ENCODE results near the gene IFITM2. TPM values are rescaled to one million over a fixed set of nuclear protein-coding genes. Genes with fewer than 3 reads are reported as not detected.
"Not testable (repeated sequence)": the region's sequence is repeated elsewhere in the genome, so short reads cannot be mapped to it uniquely, and the experiment has no call there.

Gene IFITM2
- polyA plus RNA-seq, 1 donor = 51.7 TPM

DNA sequence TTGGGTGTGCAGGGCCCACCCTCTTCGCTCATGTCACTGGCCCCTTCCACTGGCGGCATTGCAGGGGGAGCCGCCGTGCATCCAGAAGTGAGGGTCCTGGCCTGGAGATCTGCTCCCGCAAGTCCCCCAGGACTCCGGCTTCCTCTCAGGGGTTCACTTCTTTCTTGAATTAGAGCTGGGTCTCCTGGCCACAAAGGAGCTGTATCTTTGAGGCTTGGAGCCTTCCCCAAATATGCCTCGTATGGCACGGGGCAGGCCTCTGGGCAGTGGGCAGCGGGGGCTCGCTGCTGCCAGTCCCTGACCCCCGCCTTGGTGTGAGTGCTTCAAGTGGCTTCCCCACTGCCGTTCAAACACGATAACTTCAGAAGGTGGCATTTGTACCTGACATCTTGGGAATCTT, 20.4 kb downstream of the IFITM2 start:
- H3K27ac ChIP-seq (ENCODE audit: low read length) = no peak overlapping the region
- H3K4me1 ChIP-seq (ENCODE audit: control insufficient read depth, insufficient read depth, low read length) = peaks cover 28% of the 10 kb centered on the region
- no CpG with 5 or more reads among the region's 13 CpGs for WGBS (ENCODE audit: insufficient coverage, low lambda C conversion rate)
- no peak for DNase-seq
- H3K36me3 ChIP-seq (ENCODE audit: control insufficient read depth, insufficient read depth, low read length) = no peaks in the 10 kb centered on the region
- no peaks in the 10 kb centered on the region for H3K9me3 ChIP-seq (ENCODE audit: control insufficient read depth, low read depth, low read length)
- no peaks in the 10 kb centered on the region for H3K27me3 ChIP-seq (ENCODE audit: control insufficient read depth, insufficient read depth, low read length)
- H3K4me3 ChIP-seq (ENCODE audit: low read length) = no peak overlapping the region

DNA sequence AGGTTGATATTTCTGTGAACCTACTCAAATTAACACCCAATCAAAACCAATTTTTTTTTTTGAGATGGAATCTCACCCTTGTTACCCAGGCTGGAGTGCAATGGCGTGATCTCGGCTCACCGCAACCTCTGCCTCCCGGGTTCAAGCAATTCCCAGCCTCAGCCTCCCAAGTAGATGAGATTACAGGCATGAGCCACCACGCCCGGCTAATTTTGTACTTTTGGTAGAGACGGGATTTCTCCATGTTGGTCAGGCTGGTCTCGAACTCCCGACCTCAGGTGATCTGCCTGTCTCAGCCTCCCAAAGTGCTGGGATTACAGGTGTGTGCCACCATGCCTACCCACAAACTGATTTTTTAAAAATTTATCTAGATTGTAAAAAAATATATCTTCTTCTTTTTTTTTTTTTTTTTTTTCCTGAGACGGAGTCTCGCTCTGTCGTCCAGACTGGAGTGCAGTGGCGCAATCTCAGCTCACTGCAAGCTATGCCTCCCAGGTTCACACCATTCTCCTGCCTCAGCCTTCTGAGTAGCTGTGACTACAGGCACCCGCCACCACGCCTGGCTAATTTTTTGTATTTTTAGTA, 21.0 kb downstream of the IFITM2 start:
- H3K4me3 ChIP-seq (ENCODE audit: low read length); H3K9me3 ChIP-seq (ENCODE audit: control insufficient read depth, low read depth, low read length); H3K36me3 ChIP-seq (ENCODE audit: control insufficient read depth, insufficient read depth, low read length); H3K27ac ChIP-seq (ENCODE audit: low read length); DNase-seq; H3K27me3 ChIP-seq (ENCODE audit: control insufficient read depth, insufficient read depth, low read length): not testable (repeated sequence)
- peaks cover 28% of the 10 kb centered on the region for H3K4me1 ChIP-seq (ENCODE audit: control insufficient read depth, insufficient read depth, low read length)
- no CpG with 5 or more reads among the region's 15 CpGs for WGBS (ENCODE audit: insufficient coverage, low lambda C conversion rate)

DNA sequence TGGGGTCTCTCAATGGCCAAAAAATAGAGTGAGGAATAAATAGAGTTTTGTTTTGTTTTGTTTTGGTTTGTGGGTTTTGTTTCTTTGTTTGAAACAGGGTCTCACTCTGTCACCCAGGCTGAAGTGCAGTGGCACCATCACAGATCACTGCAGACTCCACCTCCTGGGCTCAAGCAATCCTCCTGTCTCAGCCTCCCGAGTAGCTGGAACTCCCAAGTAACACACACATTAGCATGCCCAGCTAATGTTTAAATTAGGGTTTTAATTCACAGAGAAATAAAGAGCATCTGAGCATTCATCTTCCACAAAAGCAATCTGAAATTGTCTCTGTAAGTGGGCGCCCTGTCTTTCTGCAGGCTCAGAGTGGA, 22.3 kb downstream of the IFITM2 start:
- Histone ChIP-seq H3K27ac (ENCODE audit: low read length) (no peak overlapping the region), H3K36me3 (ENCODE audit: control insufficient read depth, insufficient read depth, low read length) (no peaks in the 10 kb centered on the region)
- no peak for DNase-seq

DNA sequence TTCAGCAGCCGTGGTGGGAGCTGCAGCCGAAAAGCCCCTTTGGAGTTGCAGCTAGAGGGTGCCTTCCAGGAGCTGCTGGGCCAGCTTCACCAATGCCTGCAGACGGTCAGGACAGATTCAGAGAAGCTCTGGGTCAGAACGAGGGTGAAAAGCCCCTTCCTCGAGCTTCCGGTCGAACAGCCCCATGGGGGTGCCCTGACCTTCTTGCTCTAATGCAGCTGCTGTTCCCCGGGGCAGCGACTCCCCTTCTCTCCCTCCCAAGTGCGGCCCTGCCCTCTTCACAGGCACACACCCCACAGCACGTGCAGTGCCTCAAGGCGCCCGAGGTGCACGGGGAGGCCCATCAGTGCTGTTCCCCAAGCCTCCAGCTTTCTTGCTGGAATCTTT, 22.7 kb downstream of the IFITM2 start:
- DNase-seq = no peak
- no CpG with 5 or more reads among the region's 14 CpGs for WGBS (ENCODE audit: insufficient coverage, low lambda C conversion rate)

More for the DNA sequence above, 22.3 kb downstream of the IFITM2 start:
- H3K4me1 ChIP-seq (ENCODE audit: control insufficient read depth, insufficient read depth, low read length) = peaks cover 28% of the 10 kb centered on the region
- no peaks in the 10 kb centered on the region for H3K9me3 ChIP-seq (ENCODE audit: control insufficient read depth, low read depth, low read length)
- no peaks in the 10 kb centered on the region for H3K27me3 ChIP-seq (ENCODE audit: control insufficient read depth, insufficient read depth, low read length)
- WGBS (ENCODE audit: insufficient coverage, low lambda C conversion rate) = no CpG with 5 or more reads among the region's 2 CpGs
- H3K4me3 ChIP-seq (ENCODE audit: low read length) = no peak overlapping the region

DNA sequence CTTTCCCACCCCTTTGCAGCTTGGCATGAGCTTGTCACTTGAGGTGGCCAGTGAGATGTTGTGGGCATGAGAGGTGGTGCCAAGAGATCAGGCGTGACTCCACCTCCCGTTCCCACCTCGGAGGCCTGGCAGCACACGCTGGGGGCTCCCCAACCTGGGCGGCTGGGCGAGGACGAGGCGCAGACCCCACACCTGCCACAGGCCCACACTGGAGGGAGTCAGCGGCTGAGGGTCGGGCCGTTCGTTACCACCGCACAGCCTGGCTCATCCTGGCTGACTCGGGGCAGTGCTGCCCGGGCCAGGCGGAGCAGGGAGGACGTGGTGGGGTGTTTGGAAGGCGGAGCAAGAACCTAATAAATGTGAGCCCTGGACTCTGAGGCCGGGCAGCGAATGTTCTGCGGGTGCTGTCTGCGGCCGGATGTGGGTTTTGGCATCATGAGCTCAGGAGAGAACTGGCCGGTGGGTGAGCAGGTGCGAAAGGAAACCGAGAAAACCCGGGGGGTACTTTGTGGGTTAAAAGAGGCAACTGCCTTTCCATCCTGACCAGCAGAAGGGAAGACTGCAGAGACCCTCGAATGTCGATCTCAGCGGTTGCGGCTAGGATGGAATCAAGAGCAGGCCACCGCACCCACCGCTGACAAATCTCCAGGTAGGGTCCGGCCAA, 23.2 kb downstream of the IFITM2 start:
- WGBS (ENCODE audit: insufficient coverage, low lambda C conversion rate) = no CpG with 5 or more reads among the region's 34 CpGs
- no peaks in the 10 kb centered on the region for H3K27me3 ChIP-seq (ENCODE audit: control insufficient read depth, insufficient read depth, low read length)
- no peaks in the 10 kb centered on the region for H3K36me3 ChIP-seq (ENCODE audit: control insufficient read depth, insufficient read depth, low read length)
- no peak overlapping the region for H3K27ac ChIP-seq (ENCODE audit: low read length)
- no peak overlapping the region for H3K4me3 ChIP-seq (ENCODE audit: low read length)
- H3K4me1 ChIP-seq (ENCODE audit: control insufficient read depth, insufficient read depth, low read length) = peaks cover 28% of the 10 kb centered on the region
- H3K9me3 ChIP-seq (ENCODE audit: control insufficient read depth, low read depth, low read length) = no peaks in the 10 kb centered on the region
- DNase-seq = no peak

More for the DNA sequence above, 22.7 kb downstream of the IFITM2 start:
- no peaks in the 10 kb centered on the region for H3K9me3 ChIP-seq (ENCODE audit: control insufficient read depth, low read depth, low read length)
- H3K4me1 ChIP-seq (ENCODE audit: control insufficient read depth, insufficient read depth, low read length) = peaks cover 28% of the 10 kb centered on the region
- H3K27me3 ChIP-seq (ENCODE audit: control insufficient read depth, insufficient read depth, low read length) = no peaks in the 10 kb centered on the region
- no peaks in the 10 kb centered on the region for H3K36me3 ChIP-seq (ENCODE audit: control insufficient read depth, insufficient read depth, low read length)
- H3K27ac ChIP-seq (ENCODE audit: low read length) = no peak overlapping the region
- H3K4me3 ChIP-seq (ENCODE audit: low read length) = no peak overlapping the region

DNA sequence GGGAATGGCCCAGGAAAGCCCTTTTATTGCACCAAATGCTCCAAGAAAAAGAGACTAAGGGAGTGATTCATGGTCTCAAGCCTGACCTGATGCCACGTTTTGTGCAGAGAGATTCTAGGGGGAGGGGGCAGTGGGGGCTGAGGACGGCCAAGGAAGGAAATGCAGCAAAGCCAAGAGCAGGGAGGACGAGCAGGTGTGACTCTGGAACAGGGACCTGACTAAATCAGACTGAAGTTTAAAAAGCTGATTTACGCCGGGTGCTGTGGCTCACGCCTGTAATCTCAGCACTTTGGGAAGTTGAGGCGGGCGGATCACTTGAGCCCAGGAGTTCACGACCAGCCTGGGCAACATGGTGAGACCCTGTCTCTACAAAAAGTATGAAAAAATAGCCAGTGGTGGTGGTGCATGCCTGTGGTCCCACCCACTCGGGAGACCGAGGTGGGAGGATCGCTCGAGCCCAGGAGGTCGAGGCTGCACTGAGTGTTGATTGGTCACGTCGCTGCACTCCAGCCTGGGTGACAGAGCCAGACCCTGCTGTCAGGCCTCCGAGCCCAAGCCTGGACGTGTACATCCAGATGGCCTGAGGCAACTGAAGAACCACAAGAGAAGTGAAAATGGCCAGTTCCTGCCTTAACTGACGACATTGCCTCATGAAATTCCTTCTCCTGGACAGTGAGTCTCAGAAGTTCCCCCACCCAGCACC, 23.9 kb downstream of the IFITM2 start:
- Histone ChIP-seq H3K4me1 (ENCODE audit: control insufficient read depth, insufficient read depth, low read length) (peaks cover 29% of the 10 kb centered on the region), H3K9me3 (ENCODE audit: control insufficient read depth, low read depth, low read length) (no peaks in the 10 kb centered on the region), H3K27me3 (ENCODE audit: control insufficient read depth, insufficient read depth, low read length) (no peaks in the 10 kb centered on the region), H3K4me3 (ENCODE audit: low read length) (no peak overlapping the region), H3K27ac (ENCODE audit: low read length) (no peak overlapping the region), H3K36me3 (ENCODE audit: control insufficient read depth, insufficient read depth, low read length) (no peaks in the 10 kb centered on the region)
- WGBS (ENCODE audit: insufficient coverage, low lambda C conversion rate) = no CpG with 5 or more reads among the region's 19 CpGs
- DNase-seq = no peak

DNA sequence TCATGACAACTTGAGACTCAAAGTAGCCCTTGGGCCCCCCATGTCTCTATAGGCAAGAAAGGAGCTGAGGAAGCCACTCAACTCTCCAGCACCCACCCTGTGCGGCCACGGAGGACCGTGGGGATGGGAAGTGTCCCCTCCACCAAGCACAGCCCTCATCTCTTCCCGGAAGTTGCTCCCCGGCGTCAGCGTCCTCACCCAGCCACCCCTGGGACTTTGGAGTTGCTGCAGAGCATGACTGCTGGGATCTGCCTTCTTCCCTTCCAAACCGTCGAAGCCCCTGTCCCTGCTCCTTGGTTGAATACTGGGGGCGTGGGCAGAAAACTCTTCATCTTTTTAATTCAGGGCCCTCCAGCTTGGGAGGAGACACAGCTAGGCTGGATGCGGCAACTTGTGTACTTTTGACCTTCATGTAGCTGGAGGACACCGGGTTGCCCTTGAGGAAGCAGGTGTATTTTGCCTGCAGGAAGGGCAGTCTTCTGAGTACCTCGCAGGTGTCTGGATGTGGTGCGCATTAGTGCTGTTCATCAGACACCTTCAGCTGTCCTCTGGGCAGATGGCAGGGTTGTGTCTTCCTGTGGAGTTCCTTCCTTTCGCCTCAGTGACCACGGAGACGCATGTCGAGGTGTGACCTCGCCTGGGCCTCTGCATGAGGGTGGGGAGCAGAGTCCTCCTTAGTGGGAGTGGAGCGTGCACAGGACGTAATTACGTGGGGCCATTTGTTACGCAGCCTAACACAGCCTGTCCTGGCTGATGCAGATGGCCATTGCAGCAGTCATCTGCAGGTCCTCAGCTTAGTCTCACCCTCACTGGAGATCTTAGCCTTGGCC, 25.2 kb downstream of the IFITM2 start:
- Histone ChIP-seq H3K4me1 (ENCODE audit: control insufficient read depth, insufficient read depth, low read length) (peaks cover 23% of the 10 kb centered on the region), H3K27ac (ENCODE audit: low read length) (no peak overlapping the region), H3K36me3 (ENCODE audit: control insufficient read depth, insufficient read depth, low read length) (no peaks in the 10 kb centered on the region), H3K27me3 (ENCODE audit: control insufficient read depth, insufficient read depth, low read length) (no peaks in the 10 kb centered on the region), H3K9me3 (ENCODE audit: control insufficient read depth, low read depth, low read length) (no peaks in the 10 kb centered on the region), H3K4me3 (ENCODE audit: low read length) (no peak overlapping the region)
- DNase-seq = no peak
- WGBS (ENCODE audit: insufficient coverage, low lambda C conversion rate) = 100% methylated on average over 3 of the region's 23 CpGs

DNA sequence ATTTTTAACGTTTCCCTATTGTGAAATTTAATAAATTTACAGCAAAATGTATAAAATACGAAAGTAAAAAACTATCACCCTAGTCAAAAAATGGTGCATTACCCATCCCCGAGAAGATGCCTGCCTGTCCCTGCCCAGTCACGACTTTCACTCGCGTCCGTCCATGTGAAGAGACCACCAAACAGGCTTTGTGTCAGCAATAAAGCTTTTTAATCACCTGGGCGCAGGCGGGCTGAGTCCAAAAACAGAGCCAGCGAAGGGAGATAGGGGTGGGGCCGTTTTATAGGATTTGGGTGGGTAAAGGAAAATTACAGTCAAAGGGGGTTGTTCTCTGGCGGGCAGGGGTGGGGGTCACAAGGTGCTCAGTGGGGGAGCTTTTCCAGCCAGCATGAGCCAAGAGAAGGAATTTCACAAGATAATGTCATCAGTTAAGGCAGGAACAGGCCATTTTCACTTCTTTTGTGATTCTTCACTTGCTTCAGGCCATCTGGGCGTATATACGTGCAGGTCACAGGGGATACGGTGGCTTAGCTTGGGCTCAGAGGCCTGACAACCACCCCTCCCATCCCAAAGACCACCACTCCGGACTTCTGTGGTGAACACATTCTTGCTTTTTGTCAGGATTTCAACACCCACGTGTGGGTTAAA, 26.1 kb downstream of the IFITM2 start:
- H3K4me1 ChIP-seq (ENCODE audit: control insufficient read depth, insufficient read depth, low read length) = peaks cover 23% of the 10 kb centered on the region
- H3K9me3 ChIP-seq (ENCODE audit: control insufficient read depth, low read depth, low read length); H3K27ac ChIP-seq (ENCODE audit: low read length); H3K4me3 ChIP-seq (ENCODE audit: low read length); H3K27me3 ChIP-seq (ENCODE audit: control insufficient read depth, insufficient read depth, low read length); H3K36me3 ChIP-seq (ENCODE audit: control insufficient read depth, insufficient read depth, low read length); DNase-seq: not testable (repeated sequence)
- WGBS (ENCODE audit: insufficient coverage, low lambda C conversion rate) = no CpG with 5 or more reads among the region's 17 CpGs

DNA sequence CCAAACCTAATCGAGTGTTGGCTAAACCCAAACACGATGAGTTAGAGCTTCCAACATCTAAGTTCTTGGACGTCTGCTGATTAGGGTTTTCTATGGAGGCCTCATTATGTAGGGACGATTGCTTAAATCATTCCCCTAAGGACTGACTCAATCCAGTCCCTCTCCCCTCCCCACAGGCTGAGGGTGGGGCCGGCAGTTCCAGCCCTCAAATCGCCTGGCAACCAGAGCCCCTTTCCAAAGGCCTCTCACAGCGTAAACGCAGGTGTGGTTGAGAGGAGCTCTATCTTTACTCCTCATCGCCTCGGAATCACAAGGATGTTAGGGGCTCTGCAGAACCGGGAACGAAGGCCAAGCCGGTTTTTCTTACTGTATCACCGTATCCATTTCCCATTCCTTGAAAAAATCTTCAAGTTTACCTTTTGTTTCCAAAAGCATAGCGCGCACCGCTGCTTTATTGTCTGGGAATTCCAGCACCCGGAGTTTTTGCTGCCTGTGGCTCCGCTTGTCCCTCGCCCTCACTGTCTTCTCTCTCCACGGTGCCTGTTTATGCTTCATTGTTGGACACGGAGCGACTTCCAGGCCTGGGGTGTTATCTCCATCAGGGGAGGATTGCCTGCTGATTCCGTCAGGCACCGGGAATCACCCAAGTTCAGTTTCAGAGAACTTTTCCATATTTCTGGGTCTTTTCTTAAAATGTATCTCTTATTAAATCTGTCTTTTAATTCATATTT, 26.8 kb downstream of the IFITM2 start:
- no peaks in the 10 kb centered on the region for H3K36me3 ChIP-seq (ENCODE audit: control insufficient read depth, insufficient read depth, low read length)
- DNase-seq = peak in 1 of 2 donors; percentile 80
- no peaks in the 10 kb centered on the region for H3K27me3 ChIP-seq (ENCODE audit: control insufficient read depth, insufficient read depth, low read length)
- no peaks in the 10 kb centered on the region for H3K9me3 ChIP-seq (ENCODE audit: control insufficient read depth, low read depth, low read length)
- H3K4me1 ChIP-seq (ENCODE audit: control insufficient read depth, insufficient read depth, low read length) = peaks cover 23% of the 10 kb centered on the region
- WGBS (ENCODE audit: insufficient coverage, low lambda C conversion rate) = no CpG with 5 or more reads among the region's 25 CpGs
- H3K27ac ChIP-seq (ENCODE audit: low read length) = peak overlapping the region; percentile 52
- H3K4me3 ChIP-seq (ENCODE audit: low read length) = no peak overlapping the region

All from large intestine (tissue), 3 donors.